ENCODE results near the gene SEMA3D.
"Not testable (repeated sequence)": the region's sequence is repeated elsewhere in the genome, so short reads cannot be mapped to it uniquely, and the experiment has no call there.

The SEMA3D gene

GRCh38 chr7:84998665-84999064, 188.2 kb downstream of the SEMA3D start:
- DNase-seq (ENCODE audit: low read depth in 2 of 2, low spot score in 1 of 2), result no peak

GRCh38 chr7:84997626-84998025, 189.2 kb downstream of the SEMA3D start:
- DNase-seq (ENCODE audit: low read depth in 2 of 2, low spot score in 1 of 2), result no peak

- DNase-seq (ENCODE audit: low read depth in 2 of 2, low spot score in 1 of 2), result not testable (repeated sequence)
Measured at GRCh38 chr7:84992954-84993353, 193.9 kb downstream of the SEMA3D start.

- DNase-seq (ENCODE audit: low read depth in 2 of 2, low spot score in 1 of 2), result no peak
Measured at GRCh38 chr7:84985073-84985784, 201.6 kb downstream of the SEMA3D start.

- no peak for DNase-seq (ENCODE audit: low read depth in 2 of 2, low spot score in 1 of 2)
Measured at GRCh38 chr7:84982199-84982598, 204.7 kb downstream of the SEMA3D start.

GRCh38 chr7:84981055-84981976, 205.5 kb downstream of the SEMA3D start:
- DNase-seq (ENCODE audit: low read depth in 2 of 2, low spot score in 1 of 2), result no peak

- DNase-seq (ENCODE audit: low read depth in 2 of 2, low spot score in 1 of 2), result no peak
Measured at GRCh38 chr7:84975586-84976185, 211.2 kb downstream of the SEMA3D start.

- no peak for DNase-seq (ENCODE audit: low read depth in 2 of 2, low spot score in 1 of 2)
Measured at GRCh38 chr7:84971360-84971759, 215.5 kb downstream of the SEMA3D start.

- no peak for DNase-seq (ENCODE audit: low read depth in 2 of 2, low spot score in 1 of 2)
Measured at GRCh38 chr7:84970670-84971069, 216.2 kb downstream of the SEMA3D start.

- no peak for DNase-seq (ENCODE audit: low read depth in 2 of 2, low spot score in 1 of 2)
Measured at GRCh38 chr7:84953234-84953633, 233.6 kb downstream of the SEMA3D start.

GRCh38 chr7:84950836-84951235, 236.0 kb downstream of the SEMA3D start:
- DNase-seq (ENCODE audit: low read depth in 2 of 2, low spot score in 1 of 2), result no peak

GRCh38 chr7:84949501-84949900, 237.4 kb downstream of the SEMA3D start:
- DNase-seq (ENCODE audit: low read depth in 2 of 2, low spot score in 1 of 2), result no peak

GRCh38 chr7:84949067-84949466, 237.8 kb downstream of the SEMA3D start:
- DNase-seq (ENCODE audit: low read depth in 2 of 2, low spot score in 1 of 2), result no peak

- DNase-seq (ENCODE audit: low read depth in 2 of 2, low spot score in 1 of 2), result no peak
Measured at GRCh38 chr7:84948634-84949033, 238.2 kb downstream of the SEMA3D start.

GRCh38 chr7:84946549-84946948, 240.3 kb downstream of the SEMA3D start:
- no peak for DNase-seq (ENCODE audit: low read depth in 2 of 2, low spot score in 1 of 2)
